ENCODE measurements around the gene ZNF157.
"Not testable (repeated sequence)": the region's sequence is repeated elsewhere in the genome, so short reads cannot be mapped to it uniquely, and the experiment has no call there.

The ZNF157 gene

GRCh38 chrX:47370278-47370677 is at the start of gene ZNF157:
TSS of gene ZNF157 (plus strand) at chrX:47370578. CDS start at chrX:47370669, 91 bp downstream.
- DNase-seq = no peak

GRCh38 chrX:47321386-47321785 is 49.0 kb upstream of the ZNF157 start:
- no peak for DNase-seq

- DNase-seq = no peak
Observed at GRCh38 chrX:47321823-47322371, 48.5 kb upstream of the ZNF157 start.

GRCh38 chrX:47327902-47328301 is 42.5 kb upstream of the ZNF157 start:
- DNase-seq = no peak

GRCh38 chrX:47332729-47333128 is 37.6 kb upstream of the ZNF157 start:
- not testable (repeated sequence) for DNase-seq

GRCh38 chrX:47351706-47352105 is 18.7 kb upstream of the ZNF157 start:
- no peak for DNase-seq

- DNase-seq = peak; percentile 37
Observed at GRCh38 chrX:47358387-47359065, 11.9 kb upstream of the ZNF157 start.

- DNase-seq = no peak
Observed at GRCh38 chrX:47360423-47361179, 9.8 kb upstream of the ZNF157 start.

GRCh38 chrX:47361538-47362511 is 8.6 kb upstream of the ZNF157 start:
- peak; percentile 72 for DNase-seq

GRCh38 chrX:47366041-47366722 is 4.2 kb upstream of the ZNF157 start:
- peak; percentile 78 for DNase-seq

GRCh38 chrX:47373198-47373597 is 2.8 kb downstream of the ZNF157 start:
- no peak for DNase-seq

GRCh38 chrX:47380268-47380667 is 9.9 kb downstream of the ZNF157 start:
- peak; percentile 84 for DNase-seq

GRCh38 chrX:47380837-47381236 is 10.5 kb downstream of the ZNF157 start:
- DNase-seq = not testable (repeated sequence)

GRCh38 chrX:47384502-47384901 is 14.1 kb downstream of the ZNF157 start:
- peak; percentile 74 for DNase-seq

- no peak for DNase-seq
Observed at GRCh38 chrX:47390780-47391179, 20.4 kb downstream of the ZNF157 start.

GRCh38 chrX:47413179-47413594 is 42.8 kb downstream of the ZNF157 start:
- DNase-seq = no peak

- no peak for DNase-seq
Observed at GRCh38 chrX:47420265-47420664, 49.9 kb downstream of the ZNF157 start.

GRCh38 chrX:47420962-47421361 is 50.6 kb downstream of the ZNF157 start:
- DNase-seq = no peak

- no peak for DNase-seq
Observed at GRCh38 chrX:47422444-47422843, 52.1 kb downstream of the ZNF157 start.

- DNase-seq = no peak
Observed at GRCh38 chrX:47430925-47431324, 60.5 kb downstream of the ZNF157 start.

- no peak for DNase-seq
Observed at GRCh38 chrX:47446431-47446830, 76.1 kb downstream of the ZNF157 start.

- no peak for DNase-seq
Observed at GRCh38 chrX:47446971-47447370, 76.6 kb downstream of the ZNF157 start.

All from CD4-positive, alpha-beta T cell treated with Interleukin-4 for 4 hours (primary cell).